T-helper 22 cell (primary cell): ENCODE data around the gene NPIPA3.
"Not testable (repeated sequence)": the region's sequence is repeated elsewhere in the genome, so short reads cannot be mapped to it uniquely, and the experiment has no call there.

Source experiments
- DNase-seq: peaks from one replicate; pipeline ENCODE4 v3.0.0-alpha.2; 2020; ENCODE audit warnings: low read depth

The NPIPA3 gene

GRCh38 chr16:14703156-14704011 lies at the start of gene NPIPA3:
TSS of gene NPIPA3 (plus strand) at chr16:14703411. CDS start at chr16:14708944, 5,533 bp downstream.
- DNase-seq: not testable (repeated sequence)

GRCh38 chr16:14658063-14658462 lies 45.1 kb upstream of the NPIPA3 start:
- no peak for DNase-seq

GRCh38 chr16:14667347-14668266 lies 35.6 kb upstream of the NPIPA3 start:
- no peak for DNase-seq

GRCh38 chr16:14668556-14669223 lies 34.5 kb upstream of the NPIPA3 start:
- DNase-seq: no peak

GRCh38 chr16:14669776-14670175 lies 33.4 kb upstream of the NPIPA3 start:
- DNase-seq: no peak

- DNase-seq: no peak
Measured at GRCh38 chr16:14672403-14672971, 30.7 kb upstream of the NPIPA3 start.

GRCh38 chr16:14676633-14677032 lies 26.6 kb upstream of the NPIPA3 start:
- DNase-seq: no peak

GRCh38 chr16:14677627-14678026 lies 25.6 kb upstream of the NPIPA3 start:
- DNase-seq: no peak

- DNase-seq: no peak
Measured at GRCh38 chr16:14678748-14679497, 24.3 kb upstream of the NPIPA3 start.

GRCh38 chr16:14680396-14680795 lies 22.8 kb upstream of the NPIPA3 start:
- not testable (repeated sequence) for DNase-seq

GRCh38 chr16:14681115-14681514 lies 22.1 kb upstream of the NPIPA3 start:
- no peak for DNase-seq

GRCh38 chr16:14682121-14682520 lies 21.1 kb upstream of the NPIPA3 start:
- no peak for DNase-seq

GRCh38 chr16:14685870-14686793 lies 17.1 kb upstream of the NPIPA3 start:
- DNase-seq: not testable (repeated sequence)

GRCh38 chr16:14694129-14694528 lies 9.1 kb upstream of the NPIPA3 start, which contains the start of gene PLA2G10:
TSS of gene PLA2G10 (minus strand) at chr16:14694308. CDS start at chr16:14694229, 79 bp downstream.
- not testable (repeated sequence) for DNase-seq

GRCh38 chr16:14701859-14702258 lies 1.4 kb upstream of the NPIPA3 start:
- not testable (repeated sequence) for DNase-seq

- not testable (repeated sequence) for DNase-seq
Measured at GRCh38 chr16:14702672-14703071, 539 bp upstream of the NPIPA3 start.

GRCh38 chr16:14733233-14733632 lies 30.0 kb downstream of the NPIPA3 start:
- not testable (repeated sequence) for DNase-seq

- DNase-seq: not testable (repeated sequence)
Measured at GRCh38 chr16:14740832-14741385, 37.7 kb downstream of the NPIPA3 start.

- not testable (repeated sequence) for DNase-seq
Measured at GRCh38 chr16:14741794-14742193, 38.6 kb downstream of the NPIPA3 start.
